ENCODE measurements around the gene LAMC3.

DNA sequence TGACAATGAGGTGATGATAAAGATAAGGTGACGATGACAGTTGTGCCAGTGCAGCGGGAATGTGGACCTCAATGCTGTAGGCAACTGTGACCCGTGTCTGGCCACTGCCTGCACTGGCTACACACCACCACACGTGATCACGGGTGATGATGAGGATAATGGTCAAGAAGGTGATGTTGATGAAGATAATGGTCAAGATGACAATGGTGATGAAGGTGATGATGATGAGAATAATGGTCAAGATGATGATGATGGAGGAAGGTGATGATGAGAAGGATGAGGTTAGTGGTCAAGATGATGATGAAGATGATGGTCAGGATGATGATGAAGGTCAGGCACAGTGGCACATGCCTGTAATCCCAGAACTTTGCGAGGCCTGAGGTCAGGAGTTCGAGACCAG is 56.6 kb downstream of the LAMC3 start:
- TF ChIP-seq, protein P1, sequence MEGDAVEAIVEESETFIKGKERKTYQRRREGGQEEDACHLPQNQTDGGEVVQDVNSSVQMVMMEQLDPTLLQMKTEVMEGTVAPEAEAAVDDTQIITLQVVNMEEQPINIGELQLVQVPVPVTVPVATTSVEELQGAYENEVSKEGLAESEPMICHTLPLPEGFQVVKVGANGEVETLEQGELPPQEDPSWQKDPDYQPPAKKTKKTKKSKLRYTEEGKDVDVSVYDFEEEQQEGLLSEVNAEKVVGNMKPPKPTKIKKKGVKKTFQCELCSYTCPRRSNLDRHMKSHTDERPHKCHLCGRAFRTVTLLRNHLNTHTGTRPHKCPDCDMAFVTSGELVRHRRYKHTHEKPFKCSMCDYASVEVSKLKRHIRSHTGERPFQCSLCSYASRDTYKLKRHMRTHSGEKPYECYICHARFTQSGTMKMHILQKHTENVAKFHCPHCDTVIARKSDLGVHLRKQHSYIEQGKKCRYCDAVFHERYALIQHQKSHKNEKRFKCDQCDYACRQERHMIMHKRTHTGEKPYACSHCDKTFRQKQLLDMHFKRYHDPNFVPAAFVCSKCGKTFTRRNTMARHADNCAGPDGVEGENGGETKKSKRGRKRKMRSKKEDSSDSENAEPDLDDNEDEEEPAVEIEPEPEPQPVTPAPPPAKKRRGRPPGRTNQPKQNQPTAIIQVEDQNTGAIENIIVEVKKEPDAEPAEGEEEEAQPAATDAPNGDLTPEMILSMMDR (IDR thresholded peaks at IDR 0.05), result no peak
- no peak for TF ChIP-seq POLR2A (IDR thresholded peaks at IDR 0.05)

Measured in prostate gland (tissue), 2 donors.